ENCODE data around the gene AJUBA.

- TF ChIP-seq CTCF (IDR thresholded peaks at IDR 0.05; ENCODE audit: insufficient read depth, low read depth, low read length), result no peak
- no peak for TF ChIP-seq EZH2 (IDR thresholded peaks at IDR 0.05; ENCODE audit: insufficient read depth, low read length)
Measured at GRCh38 chr14:22966783-22967269, 15.5 kb downstream of the AJUBA start.
